HG03103 (cell line): ENCODE results near the gene FLVCR2.
"Not testable (repeated sequence)": the region's sequence is repeated elsewhere in the genome, so short reads cannot be mapped to it uniquely, and the experiment has no call there.

Source experiments
- ATAC-seq: cut with Tn5 transposase; IDR thresholded peaks from one replicate; pipeline ENCODE4 v1.9.1; 2021; ENCODE audit warnings: low read depth; ENCODE audit not compliant: unreplicated experiment

Gene FLVCR2

DNA sequence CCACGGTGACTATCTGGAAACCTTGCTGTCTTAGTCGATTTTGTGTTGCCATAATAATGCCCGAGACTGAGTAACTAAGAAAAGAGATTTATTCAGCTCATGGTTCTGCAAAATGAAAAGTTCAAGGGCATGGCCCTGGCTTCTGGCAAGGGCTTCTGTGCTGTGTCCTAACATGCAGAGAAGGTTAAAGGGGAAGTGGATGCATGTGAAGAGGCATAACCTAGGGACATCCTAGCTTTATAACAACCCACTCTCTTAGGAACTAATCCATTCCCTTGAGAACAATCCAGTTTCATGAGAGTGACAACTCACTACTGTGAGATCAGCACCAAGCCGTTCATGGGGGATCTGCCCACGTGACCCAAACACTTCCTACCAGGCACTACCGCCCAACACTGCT lies 11.5 kb downstream of the FLVCR2 start:
- no peak for ATAC-seq

DNA sequence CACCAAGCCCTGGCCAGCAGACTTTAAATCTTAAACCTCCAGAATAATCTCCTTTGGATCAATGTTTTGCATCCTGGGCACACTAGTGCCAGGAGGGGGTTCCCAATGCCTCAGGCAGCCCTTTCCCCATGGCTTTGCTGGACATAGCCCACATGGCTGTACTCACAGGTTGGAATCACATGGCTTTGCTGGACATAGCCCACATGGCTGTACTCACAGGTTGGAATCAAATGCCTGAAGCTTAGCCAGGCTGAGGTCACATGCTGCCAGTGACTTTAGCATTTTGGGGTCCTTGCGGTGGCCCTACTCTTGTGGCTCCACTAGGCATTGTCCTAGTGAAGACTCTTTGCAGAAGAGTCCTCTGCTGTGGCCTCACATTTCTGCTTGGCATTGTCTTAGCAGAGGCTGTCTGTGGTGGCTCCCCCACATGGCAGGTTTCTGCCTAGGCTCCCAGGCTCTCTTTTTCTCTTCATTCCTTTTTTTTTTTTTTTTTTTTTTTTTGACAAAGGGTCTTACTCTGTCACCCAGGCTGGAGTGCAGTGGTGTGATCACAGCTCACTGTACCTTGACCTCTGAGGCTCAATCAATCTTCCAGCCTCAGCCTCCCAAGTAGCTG lies 13.0 kb downstream of the FLVCR2 start:
- no peak for ATAC-seq

DNA sequence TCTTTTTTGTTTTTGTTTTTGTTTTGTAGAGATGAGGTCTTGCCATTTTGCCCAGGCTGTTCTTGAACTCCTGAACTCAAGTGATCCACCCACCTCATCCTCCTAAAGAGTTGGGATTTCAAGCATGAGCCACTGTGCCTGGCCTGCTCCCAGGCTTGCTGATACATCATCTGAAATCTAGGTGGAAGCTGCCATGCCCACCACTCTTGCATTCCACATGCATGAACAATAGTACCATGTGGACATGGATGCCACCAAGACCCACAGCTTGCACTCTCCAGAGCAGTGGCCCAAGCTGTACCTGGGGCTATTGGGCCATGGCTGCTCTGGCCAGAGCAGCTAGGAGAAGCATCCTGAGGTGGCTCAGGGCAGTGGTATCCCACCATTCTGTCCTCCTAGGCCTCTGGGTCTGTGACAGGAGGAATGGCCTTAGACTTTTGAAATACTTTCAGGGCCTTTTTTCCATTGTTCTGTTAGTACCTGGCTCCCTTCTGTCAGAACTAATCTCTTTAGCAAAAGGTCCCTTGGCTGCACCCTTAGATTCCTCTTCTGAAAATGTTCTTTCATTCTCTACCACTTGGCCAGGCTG lies 13.7 kb downstream of the FLVCR2 start:
- ATAC-seq, result no peak

DNA sequence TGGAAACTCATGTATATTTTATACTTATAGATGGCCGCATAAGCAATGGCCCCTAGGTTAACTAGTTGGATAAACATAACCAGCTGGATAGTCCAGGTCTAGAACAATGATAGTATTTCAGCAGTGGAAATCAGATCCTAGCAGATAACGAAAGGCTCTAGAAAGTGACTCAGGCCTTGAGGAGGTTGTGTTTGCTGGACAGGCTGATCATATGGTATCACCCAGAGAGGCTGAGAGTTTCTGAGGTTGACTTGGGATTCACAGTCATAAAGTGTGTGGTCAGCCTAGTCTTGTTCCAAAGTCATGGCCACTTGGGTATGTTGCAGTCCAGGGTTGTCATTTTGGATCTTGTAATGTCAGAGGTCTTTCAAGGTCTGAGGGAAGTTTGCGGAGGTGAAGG lies 16.8 kb downstream of the FLVCR2 start:
- ATAC-seq, result no peak

DNA sequence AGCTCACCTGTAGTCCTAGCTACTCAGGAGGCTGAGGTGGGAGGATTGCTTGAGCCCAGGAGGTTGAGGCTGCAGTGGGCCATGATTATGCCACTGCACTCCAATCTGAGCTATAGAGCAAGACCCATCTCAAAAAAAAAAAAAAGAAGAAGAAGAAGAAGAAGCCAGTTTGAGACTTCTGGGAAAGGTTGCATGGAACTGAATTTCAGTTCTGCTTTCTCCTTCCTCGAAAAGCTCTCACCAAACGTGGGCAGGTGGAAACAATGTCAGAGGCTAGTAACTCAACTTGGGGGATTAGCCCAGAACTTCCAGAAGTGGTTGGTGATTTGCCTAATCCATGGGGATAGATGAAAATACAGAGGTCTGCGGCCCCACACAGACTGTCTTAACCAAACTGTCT lies 18.7 kb downstream of the FLVCR2 start:
- no peak for ATAC-seq

DNA sequence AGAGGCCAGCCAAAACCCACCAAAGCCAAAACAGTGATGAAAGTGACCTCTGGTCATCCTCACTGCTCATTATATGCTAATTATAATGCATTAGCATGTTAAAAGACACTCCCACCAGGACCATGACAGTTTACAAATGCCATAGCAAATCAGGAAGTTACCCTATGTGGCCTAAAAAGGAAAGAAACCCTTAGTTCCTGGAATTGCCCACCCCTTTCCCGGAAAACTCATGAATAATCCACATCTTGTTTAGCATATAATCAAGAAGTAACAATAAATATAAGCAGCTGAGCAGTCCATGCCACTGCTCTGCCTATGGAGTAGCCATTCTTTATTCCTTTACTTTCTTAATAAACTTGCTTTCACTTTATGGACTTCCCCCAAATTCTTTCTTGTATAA lies 21.7 kb downstream of the FLVCR2 start:
- not testable (repeated sequence) for ATAC-seq

DNA sequence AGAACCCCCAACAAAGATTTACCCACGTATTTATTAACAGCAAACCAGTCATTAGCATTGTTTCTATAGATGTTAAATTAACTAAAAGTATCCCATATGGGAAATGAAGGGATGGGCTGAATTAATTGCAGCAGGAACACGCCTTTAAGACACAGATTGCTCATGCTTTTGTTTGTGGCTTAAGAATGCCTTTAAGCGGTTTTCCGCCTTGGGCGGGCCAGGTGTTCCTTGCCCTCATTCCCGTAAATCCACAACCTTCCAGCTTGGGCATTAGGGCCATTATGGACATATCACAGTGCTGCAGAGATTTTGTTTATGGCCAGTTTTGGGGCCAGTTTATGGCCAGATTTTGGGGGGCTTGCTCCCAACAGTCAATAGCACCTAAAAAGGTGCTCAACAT lies 22.6 kb downstream of the FLVCR2 start:
- ATAC-seq, result not testable (repeated sequence)

DNA sequence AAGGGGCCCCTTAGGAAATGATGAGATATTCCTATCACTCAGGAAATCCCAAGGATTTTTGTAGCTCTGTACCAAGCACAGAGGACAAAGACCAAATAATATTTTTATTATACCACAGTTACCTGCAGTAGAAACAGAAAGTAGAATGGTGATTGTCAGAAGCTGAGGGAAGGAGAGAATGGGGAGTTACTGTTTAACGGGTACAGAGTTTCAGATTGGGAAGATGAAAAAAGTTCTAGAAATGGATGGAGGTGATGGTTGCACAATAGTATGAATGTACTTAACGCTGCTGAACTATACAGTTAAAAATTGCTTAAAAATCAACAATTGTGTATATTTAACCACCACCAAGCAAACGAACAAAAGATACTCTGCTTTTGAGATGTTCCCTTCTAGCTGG lies 24.1 kb downstream of the FLVCR2 start:
- no peak for ATAC-seq

DNA sequence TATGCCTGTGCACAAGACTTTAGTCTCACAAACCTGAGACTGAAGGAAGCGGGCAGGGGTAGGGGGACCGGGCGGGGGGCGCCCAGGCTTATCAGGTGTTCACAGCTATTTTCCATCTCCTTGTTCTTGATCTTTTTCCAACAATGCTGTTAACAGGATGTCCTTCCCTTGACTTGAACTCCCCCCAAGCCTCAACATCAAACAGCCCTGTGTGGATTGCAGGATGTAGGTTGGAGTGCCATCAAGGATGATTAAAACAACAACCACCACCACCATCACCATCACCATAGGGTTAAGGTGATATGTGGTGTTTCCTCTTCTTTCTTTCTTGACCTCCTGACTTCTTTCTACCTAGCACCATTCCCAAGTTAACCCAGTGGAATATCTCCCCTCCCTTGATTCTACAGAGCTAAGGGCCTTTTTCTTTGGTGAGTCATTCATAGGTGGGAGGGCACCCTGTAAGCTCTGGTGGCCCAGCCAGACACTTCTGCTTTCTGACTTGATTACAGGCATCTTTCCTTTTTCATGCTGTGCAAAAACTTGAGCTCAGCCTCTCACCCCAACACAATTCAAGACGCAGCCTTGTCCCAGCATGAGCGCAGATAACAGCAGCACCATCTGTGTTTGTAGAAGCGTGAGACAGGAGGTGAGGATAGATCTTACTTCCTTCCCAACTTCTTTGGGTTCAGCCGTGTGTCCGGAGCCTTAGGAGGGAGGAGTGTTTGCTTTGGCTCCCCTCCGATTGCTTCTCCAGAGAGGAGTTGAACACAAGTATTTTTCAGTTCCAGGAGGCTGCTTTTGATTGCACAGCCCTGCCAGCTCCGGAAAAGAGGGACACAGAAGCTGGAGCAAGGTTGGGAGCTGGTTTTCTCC lies 26.8 kb downstream of the FLVCR2 start:
- no peak for ATAC-seq

DNA sequence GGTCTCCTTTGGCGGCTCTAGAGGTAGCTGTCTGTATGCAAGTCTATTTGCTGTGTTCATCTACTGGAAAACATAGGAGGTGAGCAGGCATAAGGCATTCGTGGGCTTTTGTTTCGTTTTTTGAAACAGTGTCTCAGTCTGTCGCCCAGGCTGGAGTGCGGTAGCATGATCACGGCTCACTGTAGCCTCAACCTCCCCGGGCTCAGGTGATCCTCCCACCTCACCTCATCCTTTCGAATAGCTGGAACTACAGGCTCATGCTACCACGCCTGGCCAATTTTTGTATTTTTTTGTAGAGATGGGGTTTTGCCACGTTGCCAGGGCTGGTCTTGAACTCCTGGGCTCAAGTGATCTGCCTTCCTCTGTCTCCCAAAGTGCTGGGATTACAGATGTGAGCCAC lies 27.5 kb downstream of the FLVCR2 start:
- ATAC-seq, result no peak

DNA sequence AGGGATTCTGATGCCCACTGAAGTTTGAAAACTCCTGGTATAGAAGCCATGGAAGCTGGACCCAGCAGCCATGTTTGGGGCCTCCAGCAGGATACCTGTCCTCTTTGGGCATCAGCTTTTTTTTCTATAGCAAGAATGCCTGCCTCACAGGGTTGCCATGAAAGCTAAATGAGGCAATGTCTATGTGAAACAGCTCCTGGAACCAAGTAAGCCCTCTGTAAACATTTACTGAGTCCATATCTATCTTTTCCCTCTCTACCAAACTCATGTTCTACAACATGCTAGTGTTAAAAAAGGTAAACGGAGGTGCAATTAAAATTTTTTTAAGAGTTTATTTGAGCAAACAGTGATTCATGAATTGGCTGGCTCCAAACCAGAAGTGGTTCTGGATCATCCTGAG lies 28.6 kb downstream of the FLVCR2 start:
- no peak for ATAC-seq

DNA sequence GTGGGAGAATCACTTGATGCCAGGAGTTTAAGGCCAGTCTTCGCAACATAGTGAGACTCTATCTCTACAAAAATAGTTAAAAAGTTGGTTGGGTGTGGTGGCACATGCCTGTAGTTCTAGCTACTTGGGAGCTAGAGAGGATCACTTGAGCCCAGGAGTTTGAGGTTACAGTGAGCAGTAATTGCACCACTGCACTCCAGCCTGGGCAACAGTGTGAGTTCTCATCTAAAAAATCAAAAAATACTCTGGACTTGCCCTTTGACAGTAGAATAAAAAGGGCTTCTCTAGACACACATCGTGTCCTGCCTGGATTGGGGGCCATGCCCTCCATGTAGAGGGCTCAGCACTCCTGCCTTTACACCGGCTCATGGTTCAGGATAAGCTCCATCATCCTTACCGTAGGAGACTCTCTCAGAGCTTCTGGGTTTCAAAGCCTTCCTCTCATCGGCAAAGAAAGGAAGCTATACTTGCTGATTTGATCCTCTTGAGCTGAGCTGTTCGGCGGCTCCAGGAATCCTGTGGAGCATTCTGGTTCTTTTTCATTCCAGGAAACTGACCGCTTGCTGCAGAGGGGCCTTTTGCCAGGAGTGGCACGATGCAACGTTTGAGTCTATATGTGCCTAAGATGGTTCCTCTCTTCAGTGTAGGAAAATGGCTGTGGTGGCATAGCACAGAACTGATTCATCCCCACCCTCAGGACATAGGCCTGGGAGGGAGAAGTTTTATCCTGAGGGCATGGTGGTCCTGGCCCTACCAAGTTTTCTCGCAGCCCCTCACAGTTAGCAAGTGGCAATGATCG lies 29.6 kb downstream of the FLVCR2 start:
- no peak for ATAC-seq

DNA sequence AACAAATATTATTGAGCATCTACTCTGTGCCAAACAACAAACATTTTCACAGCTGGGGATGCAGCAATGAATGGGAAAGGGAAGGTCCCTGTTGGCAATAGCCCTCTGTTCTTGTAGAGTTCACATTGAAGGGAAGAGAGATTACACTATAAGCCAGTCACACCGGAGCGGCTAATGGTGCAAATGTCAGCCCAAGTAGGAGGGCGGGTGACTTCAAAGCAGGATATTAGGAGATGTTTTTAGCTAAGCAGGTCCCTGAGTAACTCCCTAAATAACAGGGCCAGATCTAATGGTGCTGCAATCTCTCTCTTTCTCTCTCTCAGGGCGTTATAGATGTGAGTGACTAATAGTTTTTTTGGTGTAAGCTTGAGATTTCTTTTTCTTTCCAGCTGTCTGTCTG lies 30.7 kb downstream of the FLVCR2 start:
- no peak for ATAC-seq

DNA sequence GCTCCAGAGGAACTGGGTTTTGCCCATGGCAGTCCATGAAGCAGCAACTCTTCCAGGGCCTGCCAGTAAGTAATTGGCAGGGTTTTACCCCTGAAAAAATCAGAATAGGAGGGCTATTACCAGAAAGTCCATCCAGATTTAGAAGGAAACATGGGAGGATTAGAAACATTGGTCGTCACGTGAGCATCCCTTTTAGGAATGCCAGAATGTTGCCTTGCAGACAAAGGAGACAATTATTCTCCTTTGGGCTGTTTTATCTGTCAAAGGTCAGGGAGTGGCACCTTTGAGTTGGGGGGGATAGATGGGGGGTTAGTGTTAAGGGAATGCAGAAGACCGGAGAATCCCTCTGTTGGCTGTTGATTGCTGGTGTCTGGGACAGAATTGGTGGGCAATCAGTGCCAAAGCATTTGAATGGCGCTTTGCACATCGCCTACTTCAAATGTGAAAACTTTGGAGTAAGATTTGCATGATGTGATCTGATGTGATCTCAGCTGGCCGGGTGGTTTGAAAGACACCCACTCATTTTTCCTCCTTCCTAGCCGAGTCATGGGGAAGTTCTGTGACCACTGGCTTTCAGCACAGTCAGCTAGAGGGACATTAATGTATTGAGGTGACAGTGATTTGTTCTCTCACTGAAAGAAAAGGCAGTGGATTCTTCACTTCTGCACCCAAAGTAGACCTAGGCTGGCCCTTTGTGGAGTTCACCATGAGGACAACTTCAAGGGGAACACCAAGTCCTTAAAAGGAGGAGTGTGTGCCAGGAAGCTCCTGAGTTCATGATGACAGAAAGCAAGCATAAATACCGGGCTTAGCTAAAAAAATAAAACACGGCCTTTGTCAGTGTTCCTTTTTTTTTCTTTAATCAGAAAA lies 31.4 kb downstream of the FLVCR2 start:
- no peak for ATAC-seq

DNA sequence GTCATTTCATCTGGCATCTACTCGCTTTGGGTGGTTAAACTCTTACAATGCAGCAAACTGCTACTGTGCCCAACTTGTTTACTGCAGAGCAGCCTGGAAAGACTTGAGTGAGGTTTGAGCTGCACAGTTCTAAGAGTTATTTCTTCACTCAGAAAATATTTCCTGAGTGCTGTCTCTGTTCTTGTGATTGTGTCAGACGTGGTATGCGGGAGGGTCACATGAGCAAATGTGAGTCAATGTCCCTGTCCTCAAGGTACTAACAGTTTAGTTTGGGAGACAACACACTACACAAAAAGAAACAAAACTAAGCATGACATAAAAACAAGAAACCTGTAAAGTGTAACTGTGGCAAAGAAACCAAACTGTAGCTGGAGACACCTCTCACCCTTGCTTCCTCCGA lies 32.4 kb downstream of the FLVCR2 start:
- no peak for ATAC-seq

DNA sequence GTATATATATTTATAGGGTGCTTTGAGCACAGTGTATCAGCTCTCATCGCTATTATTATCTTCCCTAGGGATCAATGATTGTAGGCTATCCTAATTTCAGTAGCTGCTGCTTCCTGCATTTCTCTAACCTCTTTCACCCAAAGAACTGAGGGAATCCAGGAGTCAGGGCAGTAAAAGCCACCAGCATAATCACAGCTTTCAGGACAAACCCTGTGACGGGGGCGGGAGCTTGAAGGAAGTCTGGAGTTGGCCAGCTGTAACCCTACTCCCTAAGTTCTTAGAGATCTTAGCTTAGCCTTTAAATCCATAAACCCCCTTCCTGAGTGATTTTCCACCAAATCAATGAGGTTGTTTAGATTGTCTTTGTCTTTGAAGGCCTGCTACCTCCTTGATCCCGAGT lies 33.7 kb downstream of the FLVCR2 start:
- no peak for ATAC-seq

DNA sequence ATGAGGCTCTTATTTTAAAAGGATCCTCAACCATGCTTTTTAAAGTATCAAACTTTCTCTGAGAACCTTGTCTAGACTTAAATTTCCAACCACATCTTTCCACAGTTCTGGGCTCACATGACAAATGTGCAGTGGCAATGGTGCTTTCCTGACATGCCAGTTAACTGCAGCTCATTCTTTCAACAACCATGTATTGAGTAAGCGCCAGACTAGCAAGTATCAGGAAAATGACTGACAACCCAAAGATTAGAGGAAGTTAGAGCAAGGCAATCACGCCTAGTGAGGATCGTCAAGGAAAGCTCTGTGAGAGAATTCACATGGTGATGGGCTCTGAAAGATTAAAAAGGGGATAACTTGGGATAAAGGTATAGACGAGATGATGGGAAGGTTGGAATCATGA lies 35.8 kb downstream of the FLVCR2 start:
- no peak for ATAC-seq

DNA sequence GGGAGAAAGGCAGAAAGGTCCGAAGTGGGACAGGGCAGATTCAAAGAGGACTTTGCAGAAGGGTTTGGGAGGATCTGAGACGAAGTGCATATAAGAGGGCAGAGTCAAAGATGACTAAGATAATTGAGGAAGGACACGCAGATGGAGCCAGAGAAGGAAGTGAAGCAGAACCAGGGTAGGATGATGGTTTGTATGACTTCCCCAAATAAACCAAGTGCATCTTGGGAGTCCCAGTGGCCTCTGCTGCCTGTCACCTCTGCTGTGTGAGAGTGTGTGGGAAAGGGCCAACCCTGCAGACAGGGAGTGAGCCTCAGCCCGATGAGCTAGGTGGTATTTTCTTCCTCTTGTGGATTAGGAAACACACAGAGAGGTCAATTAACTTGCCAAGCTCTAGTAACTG lies 36.8 kb downstream of the FLVCR2 start:
- no peak for ATAC-seq

DNA sequence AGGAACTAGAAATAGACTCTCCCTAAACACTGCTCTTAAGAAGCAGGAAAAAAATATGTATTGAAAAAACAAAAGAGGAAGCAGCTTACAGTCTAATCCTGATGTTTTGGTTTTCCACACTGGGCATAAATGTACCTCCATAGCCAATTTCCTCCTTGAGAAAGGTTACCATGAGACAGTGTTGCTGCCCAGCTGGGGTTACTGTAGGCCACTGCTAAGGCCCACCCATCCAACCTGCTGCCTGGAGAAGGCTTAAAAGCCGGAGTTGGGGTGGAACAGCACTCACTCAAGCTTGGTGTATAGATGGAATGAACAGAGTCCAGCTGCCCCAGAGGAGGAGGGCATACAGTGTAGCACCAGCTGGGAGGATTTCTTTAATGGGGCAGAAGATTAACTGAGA lies 41.1 kb downstream of the FLVCR2 start:
- no peak for ATAC-seq

DNA sequence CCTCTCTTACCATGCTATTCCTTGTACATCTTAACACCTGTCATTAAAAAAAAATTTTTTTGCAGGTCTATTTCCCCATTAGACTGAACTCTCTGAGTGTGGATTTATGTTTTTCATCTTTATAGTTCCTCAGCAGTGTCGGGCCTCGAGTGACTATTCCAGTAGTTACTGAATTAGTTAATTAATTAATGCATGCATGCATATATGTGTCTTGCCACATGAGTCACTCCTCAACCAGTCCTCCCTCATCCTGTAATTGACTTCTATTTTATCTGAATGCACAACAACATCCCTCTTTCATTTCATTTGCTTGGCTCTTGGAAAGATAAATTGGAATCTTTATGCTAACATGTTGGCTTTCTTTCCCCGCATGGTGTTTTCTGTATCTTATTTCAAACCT lies 46.6 kb downstream of the FLVCR2 start:
- ATAC-seq, result no peak
